ENCODE measurements around the gene MLX. TPM values are rescaled to one million over a fixed set of nuclear protein-coding genes. Genes with fewer than 3 reads are reported as not detected.

The MLX gene
- total RNA-seq, 1 experiment from 2014 or later = 25.8 TPM

DNA sequence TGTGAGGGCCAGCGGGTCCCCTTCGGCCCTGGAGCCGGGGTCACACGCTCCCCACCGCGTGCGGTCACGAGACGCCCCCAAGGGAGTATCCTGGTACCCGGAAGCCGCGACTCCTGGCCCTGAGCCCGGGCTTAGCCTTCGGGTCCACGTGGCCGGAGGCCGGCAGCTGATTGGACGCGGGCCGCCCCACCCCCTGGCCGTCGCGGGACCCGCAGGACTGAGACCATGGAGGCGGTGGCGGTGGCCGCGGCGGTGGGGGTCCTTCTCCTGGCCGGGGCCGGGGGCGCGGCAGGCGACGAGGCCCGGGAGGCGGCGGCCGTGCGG lies 30.9 kb upstream of the MLX start, which contains the start of gene NAGLU:
NAGLU (plus strand) TSS at position 194 of the 324 bp plus-strand sequence; CDS start at position 226, 32 bp downstream.
- peak; percentile 78 for ATAC-seq
- peak; percentile 73 for DNase-seq
- Histone ChIP-seq H3K4me1 (ENCODE audit: insufficient read depth, low read length) (peaks cover 14% of the 10 kb centered on the region), H3K4me2 (ENCODE audit: low read length) (peak within 1 kb of the TSS; percentile 85), H3K9me3 (ENCODE audit: low read length) (no peaks in the 10 kb centered on the region), H3K9ac (ENCODE audit: low read length) (peak within 1 kb of the TSS; percentile 58), H4K20me1 (ENCODE audit: low read length) (no peaks in the 10 kb centered on the region), H3K9me2 (replicated peaks; ENCODE audit: low read length) (no peaks in the 10 kb centered on the region), H3K79me2 (ENCODE audit: low read length) (no peaks in the 10 kb centered on the region), H3K4me3 (ENCODE audit: low read length) (peak within 1 kb of the TSS; percentile 68), H3K27me3 (ENCODE audit: low read length) (no peaks in the 10 kb centered on the region), H3K36me3 (ENCODE audit: low read depth, low read length) (no peaks in the 10 kb centered on the region), H3F3A (ENCODE audit: low read length, unreplicated experiment) (no peaks in the 10 kb centered on the region), H2AFZ (ENCODE audit: low read length) (peak within 1 kb of the TSS; percentile 87), H3K27ac (ENCODE audit: low read length) (peak within 1 kb of the TSS; percentile 23; the same call in 1 of the 2 replicates)
- intact Hi-C loops (cut with micrococcal nuclease) = no loop called here
- ChIA-PET POLR2A (ENCODE audit: unreplicated experiment) (interaction anchor here (0.6 kb wide), 1 partner anchor 19 kb away, joined by 4 read pairs; no protein-coding TSS in a partner anchor), CTCF (interaction anchor here (1.0 kb wide), 1 partner anchor 73 kb away, joined by 3 read pairs; no protein-coding TSS in a partner anchor)
- no TSS peak for BruUV-seq (replicated peaks)
- TF ChIP-seq EZH2 (IDR thresholded peaks at IDR 0.05; ENCODE audit: low read length, unreplicated experiment) = no peak
- TF ChIP-seq, protein P1, sequence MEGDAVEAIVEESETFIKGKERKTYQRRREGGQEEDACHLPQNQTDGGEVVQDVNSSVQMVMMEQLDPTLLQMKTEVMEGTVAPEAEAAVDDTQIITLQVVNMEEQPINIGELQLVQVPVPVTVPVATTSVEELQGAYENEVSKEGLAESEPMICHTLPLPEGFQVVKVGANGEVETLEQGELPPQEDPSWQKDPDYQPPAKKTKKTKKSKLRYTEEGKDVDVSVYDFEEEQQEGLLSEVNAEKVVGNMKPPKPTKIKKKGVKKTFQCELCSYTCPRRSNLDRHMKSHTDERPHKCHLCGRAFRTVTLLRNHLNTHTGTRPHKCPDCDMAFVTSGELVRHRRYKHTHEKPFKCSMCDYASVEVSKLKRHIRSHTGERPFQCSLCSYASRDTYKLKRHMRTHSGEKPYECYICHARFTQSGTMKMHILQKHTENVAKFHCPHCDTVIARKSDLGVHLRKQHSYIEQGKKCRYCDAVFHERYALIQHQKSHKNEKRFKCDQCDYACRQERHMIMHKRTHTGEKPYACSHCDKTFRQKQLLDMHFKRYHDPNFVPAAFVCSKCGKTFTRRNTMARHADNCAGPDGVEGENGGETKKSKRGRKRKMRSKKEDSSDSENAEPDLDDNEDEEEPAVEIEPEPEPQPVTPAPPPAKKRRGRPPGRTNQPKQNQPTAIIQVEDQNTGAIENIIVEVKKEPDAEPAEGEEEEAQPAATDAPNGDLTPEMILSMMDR (conservative IDR thresholded peaks at IDR 0.05; ENCODE audit: low read depth, low read length) = no peak
- no peak for TF ChIP-seq EZH2phosphoT487 (IDR thresholded peaks at IDR 0.05; ENCODE audit: borderline replicate concordance, low read length)

DNA sequence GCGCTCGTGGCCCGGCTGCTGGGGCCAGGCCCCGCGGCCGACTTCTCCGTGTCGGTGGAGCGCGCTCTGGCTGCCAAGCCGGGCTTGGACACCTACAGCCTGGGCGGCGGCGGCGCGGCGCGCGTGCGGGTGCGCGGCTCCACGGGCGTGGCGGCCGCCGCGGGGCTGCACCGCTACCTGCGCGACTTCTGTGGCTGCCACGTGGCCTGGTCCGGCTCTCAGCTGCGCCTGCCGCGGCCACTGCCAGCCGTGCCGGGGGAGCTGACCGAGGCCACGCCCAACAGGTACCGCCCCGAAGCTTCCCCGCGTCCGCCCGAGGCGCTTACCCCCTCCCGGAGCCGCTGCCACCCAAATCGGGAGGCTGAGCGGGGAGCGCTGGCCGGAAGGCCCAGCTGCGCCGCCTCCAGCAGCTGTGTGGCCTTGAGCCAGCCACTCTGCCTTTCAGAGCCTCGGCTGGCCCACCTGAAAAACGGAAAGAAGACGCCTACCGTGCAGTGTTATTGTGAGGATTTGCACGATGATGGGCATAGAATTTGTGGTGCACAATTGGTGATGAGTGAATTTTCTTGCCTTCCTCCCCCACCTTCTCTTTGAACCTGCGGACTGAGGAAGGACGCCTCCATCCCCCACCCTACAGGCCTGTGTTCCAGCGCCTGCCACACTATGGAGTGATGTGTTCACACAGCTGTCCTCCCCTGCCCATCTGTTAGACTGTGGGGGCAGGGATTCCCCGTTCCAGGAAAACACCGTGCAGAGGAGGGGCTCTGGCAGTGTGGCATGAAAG lies 30.3 kb upstream of the MLX start:
- Histone ChIP-seq H3K79me2 (ENCODE audit: low read length) (no peaks in the 10 kb centered on the region), H3K4me3 (ENCODE audit: low read length) (peak overlapping the region; percentile 68), H3K9me3 (ENCODE audit: low read length) (no peaks in the 10 kb centered on the region), H3F3A (ENCODE audit: low read length, unreplicated experiment) (no peaks in the 10 kb centered on the region), H2AFZ (ENCODE audit: low read length) (peak overlapping the region; percentile 72), H3K27me3 (ENCODE audit: low read length) (no peaks in the 10 kb centered on the region), H3K36me3 (ENCODE audit: low read depth, low read length) (no peaks in the 10 kb centered on the region), H3K27ac (ENCODE audit: low read length) (no peak overlapping the region), H3K4me2 (ENCODE audit: low read length) (peak overlapping the region; percentile 85), H4K20me1 (ENCODE audit: low read length) (no peaks in the 10 kb centered on the region), H3K4me1 (ENCODE audit: insufficient read depth, low read length) (peaks cover 19% of the 10 kb centered on the region), H3K9me2 (replicated peaks; ENCODE audit: low read length) (no peaks in the 10 kb centered on the region), H3K9ac (ENCODE audit: low read length) (peak overlapping the region; percentile 52)
- intact Hi-C loops (cut with micrococcal nuclease) = no loop called here
- POLR2A ChIA-PET (ENCODE audit: unreplicated experiment) = interaction anchor here (0.6 kb wide), 2 partner anchors 17 to 18 kb away, joined by 4 read pairs; no protein-coding TSS in a partner anchor
- DNase-seq (peak; percentile 66), ATAC-seq (peak; percentile 80)
- TF ChIP-seq, protein P1 (conservative IDR thresholded peaks at IDR 0.05; ENCODE audit: low read depth, low read length) = no peak
- TF ChIP-seq EZH2phosphoT487 (IDR thresholded peaks at IDR 0.05; ENCODE audit: borderline replicate concordance, low read length) (no peak), EZH2 (IDR thresholded peaks at IDR 0.05; ENCODE audit: low read length, unreplicated experiment) (no peak)
- CTCF ChIA-PET = interaction anchor here (1.0 kb wide), 1 partner anchor 72 kb away, joined by 3 read pairs; no protein-coding TSS in a partner anchor
- TSS peak; percentile 50 for BruUV-seq (replicated peaks)

Measured in PC-3 (cell line).